Bone marrow (tissue), 2 donors: ENCODE measurements around the gene PDPK1.
"Not testable (repeated sequence)": the region's sequence is repeated elsewhere in the genome, so short reads cannot be mapped to it uniquely, and the experiment has no call there.

Experiments used
- DNase-seq, 2 donors: peaks; one replicate each; lab custom pipeline; 2025; lab: John Stamatoyannopoulos, UW

The PDPK1 gene

GRCh38 chr16:2523801-2524231 lies 14.0 kb upstream of the PDPK1 start:
- DNase-seq = no peak

GRCh38 chr16:2524339-2524938 lies 13.4 kb upstream of the PDPK1 start:
- no peak for DNase-seq

- DNase-seq = no peak
Observed at GRCh38 chr16:2526135-2526534, 11.7 kb upstream of the PDPK1 start.

- no peak for DNase-seq
Observed at GRCh38 chr16:2527071-2527783, 10.6 kb upstream of the PDPK1 start.

- no peak for DNase-seq
Observed at GRCh38 chr16:2527784-2528100, 10.1 kb upstream of the PDPK1 start.

- DNase-seq = no peak
Observed at GRCh38 chr16:2528161-2529060, 9.4 kb upstream of the PDPK1 start.

DNA sequence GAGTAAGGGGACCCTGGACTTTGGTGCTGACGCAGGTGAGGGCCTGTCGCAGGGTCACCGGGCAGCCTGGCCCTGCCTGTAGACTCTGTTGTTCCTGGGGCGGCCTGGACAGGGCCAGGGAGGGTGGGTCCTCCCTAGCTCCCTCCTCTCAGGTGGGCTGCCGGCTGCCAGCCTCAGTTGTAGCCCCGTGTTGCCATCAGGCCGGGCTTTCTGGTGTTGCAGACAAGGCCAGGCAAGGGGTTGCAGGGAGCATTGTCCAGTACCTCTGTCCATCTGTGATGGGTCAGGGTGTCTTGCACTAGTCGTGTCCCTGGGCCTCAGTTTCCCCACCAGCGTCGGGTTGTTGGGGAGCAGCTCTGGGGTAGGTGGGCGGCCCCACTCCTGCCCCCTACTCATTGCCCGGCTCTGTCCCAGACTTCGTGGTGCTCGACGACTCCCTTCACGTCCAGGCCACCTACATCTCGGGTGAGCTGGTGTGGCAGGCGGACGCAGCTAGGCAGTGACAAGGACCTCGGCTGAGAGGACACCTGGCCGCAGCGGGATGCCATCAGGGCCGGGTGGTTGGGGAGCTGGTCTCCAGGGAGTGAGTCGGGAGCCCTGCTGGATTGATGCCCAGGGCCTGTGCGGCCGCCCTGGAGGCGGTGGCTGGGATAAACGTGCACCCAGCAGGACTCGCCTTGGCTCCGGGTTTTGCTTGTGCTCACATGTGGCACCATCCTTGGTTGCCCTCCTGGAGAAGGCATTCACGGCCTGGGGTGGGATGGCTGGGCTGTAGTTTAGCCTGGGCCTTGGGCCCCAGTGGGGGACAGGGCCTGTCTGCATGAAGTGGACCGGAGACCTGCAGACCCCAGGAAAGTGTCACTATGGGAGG lies 8.5 kb upstream of the PDPK1 start:
- DNase-seq = no peak

- DNase-seq = no peak
Observed at GRCh38 chr16:2529961-2530628, 7.7 kb upstream of the PDPK1 start.

DNA sequence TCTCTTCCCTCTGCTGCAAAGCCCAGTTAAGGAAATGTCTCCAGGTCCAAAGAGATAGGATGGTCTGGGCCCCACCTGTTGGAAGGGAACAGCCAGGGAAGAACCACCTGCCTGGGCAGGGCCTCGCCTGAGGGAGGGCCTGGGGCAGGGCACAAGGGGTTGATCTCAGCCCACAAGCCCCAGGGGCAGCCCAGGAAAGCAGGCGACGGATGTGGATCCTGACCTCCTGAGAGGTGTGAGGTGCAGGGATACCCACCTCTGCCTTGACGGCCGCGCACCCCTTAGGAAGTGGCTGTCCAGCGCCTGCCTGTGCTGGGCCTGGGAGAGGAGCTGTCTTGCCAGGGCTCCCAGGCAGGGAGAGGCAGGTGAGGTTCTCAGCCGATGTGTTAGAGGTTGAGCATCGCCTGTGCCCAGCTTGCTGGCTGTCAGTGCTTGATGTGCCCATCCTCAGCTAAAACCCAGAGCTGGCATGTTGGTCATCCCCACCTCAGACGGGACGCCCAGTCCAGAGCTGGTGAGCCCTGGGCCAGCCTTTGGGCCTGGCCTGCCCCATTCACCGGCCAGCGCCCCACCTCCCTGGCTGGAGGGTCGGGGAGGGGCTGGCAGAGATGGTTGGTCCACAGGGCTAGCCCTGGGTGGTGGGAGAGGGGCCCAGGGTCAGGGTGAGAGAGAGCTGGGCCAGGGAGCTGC lies 7.0 kb upstream of the PDPK1 start:
- no peak for DNase-seq

- DNase-seq = no peak
Observed at GRCh38 chr16:2531371-2531695, 6.5 kb upstream of the PDPK1 start, which contains the start of gene CEMP1. Gene CEMP1, minus strand, starts transcription at chr16:2531408. Its CDS starts 335 bp downstream, at chr16:2531073.

DNA sequence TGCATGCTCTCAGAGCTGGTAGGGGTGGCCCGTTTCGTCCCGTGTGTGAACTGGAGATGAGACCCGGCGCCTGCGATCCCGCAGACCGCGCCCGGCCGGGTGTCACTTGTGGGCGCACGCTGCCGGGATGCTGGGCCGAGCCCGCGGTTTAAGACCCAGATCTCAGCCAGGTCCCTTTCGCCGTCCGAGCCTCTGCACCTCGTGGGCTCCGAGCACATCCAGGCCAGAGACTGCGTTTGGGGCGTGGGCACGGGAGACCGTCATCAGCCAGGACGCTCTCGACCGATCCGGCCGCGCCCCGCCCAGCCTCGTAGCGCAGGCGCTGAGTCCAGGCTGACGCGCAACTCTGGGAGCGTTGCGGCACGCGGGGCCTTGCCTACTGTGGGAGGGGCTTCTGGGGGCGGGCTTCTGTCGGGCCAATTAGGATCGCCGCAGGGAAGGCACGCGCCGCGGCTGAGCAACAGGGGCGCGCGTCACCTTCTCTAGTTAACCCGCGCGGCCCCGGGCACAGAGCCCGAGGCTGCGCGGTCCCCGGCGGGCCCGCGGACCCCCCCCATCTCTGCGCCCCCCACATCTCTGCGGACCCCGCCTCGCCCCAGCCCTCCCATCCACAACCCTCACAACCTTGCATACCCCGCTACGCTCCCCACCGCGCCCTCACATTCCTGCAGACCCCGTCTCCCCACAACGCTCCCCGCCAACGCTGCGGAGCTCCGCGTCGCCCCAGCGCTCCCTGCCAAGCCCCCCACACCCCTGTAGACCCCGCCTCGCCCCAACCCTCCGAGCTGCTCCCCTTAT lies 5.9 kb upstream of the PDPK1 start:
- DNase-seq = peak; percentile 86 to 88

GRCh38 chr16:2532494-2533141 lies 5.2 kb upstream of the PDPK1 start:
- DNase-seq = peak in 1 of 2 donors; percentile 28

DNA sequence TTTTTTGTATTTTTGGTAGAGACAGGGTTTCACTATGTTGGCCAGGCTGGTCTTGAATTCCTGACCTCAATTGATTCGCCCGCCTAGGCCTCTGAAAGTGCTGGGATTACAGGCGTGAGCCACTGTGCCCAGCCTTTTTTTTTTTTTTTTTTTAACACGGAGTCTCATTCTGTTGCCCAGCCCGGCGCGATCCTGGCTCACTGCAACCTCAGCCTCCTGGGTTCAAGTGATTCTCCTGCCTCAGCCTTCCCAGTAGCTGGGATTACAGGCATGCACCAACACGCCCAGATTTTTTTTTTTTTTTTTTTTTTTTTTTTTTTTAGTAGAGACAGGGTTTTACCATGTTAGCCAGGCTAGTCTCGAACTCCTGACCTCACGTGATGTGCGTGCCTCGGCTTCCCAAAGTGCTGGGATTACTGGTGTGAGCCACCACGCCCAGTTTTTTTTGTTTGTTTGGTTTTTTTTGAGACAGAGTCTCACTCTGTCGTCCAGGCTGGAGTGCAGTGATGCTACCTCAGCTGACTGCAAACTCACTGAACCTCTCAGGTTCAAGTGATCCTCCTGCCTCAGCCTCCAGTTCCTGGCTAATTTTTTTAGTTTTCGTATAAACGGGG lies 4.6 kb upstream of the PDPK1 start:
- DNase-seq = not testable (repeated sequence)

GRCh38 chr16:2533912-2534311 lies 3.9 kb upstream of the PDPK1 start:
- no peak for DNase-seq

DNA sequence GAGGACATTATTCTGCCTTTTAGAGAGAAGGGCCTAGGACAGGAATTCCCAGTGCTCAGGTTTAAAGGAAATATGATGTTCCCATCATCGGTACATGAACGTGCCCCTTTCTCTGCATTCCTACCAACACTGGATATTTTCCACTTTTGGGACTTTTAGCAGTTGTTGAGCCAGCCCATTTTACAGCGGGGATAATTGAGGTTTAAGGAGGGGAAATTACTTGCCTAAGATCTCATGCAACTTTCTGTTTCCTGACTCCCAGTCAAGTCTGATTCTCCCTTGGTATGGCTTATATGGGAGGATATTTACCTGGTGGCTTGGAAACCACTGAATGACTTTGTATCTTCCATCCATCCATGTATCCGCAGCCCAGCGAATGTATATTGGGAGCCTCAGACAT lies 3.5 kb upstream of the PDPK1 start:
- DNase-seq = not testable (repeated sequence)

DNA sequence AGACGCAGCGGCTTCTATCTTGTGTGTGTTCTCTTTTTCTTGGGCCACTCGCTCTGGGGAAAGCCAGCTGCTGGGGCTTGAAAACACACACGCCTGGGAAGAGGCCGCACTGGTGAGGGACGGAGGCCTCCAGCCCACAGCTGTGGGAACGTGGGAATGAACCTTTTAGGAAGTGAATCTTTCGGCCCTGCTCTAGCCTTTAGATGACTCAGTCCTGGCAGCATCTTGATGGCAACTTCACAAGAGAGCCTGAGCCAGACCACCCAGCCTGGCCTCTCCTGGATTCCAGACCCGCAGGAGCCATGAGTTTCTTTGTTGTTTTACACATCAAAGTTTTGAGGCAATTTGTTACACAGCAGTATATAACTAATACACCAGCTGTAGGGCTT lies 2.2 kb upstream of the PDPK1 start:
- no peak for DNase-seq

- DNase-seq = not testable (repeated sequence)
Observed at GRCh38 chr16:2539192-2539844, 1.5 kb downstream of the PDPK1 start.

DNA sequence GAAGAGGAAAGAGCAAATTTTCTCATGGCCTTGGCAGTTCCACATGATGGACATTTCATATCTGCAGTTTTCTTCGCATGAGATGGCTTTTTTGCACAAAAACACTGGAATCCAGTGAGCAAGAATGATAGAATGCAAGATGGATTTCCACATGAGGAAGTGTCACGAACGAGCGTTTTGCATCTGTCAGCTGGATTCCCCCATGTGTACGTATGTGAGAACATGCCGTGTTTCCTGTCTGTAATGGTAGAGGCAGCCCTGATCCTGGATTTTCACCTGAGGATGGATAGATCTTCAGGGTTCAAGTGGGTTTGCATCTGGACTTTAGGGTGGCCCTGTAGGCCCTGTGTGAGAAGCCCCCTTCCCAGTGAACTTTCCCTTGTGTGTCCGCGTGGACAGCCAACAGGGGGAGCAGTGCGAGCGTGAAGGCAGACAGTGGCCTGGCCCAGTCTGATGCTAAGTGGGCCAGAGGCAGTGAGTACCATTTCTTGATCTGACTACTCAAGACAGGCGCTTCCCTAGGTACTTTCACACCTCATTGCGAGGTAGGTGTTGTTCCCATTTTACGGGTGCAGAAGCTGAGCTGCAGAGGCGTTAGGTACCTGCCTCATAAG lies 2.1 kb downstream of the PDPK1 start:
- not testable (repeated sequence) for DNase-seq
